Keratinocyte (primary cell): ENCODE results near the gene ZNF516.

ENCODE experiments used
- EZH2 ChIP-seq: IDR thresholded peaks from one replicate; pipeline ENCODE4 v1.6.1; 2012; ENCODE audit warnings: inconsistent platforms, mild to moderate bottlenecking, low read length, moderate library complexity
- TF ChIP-seq, protein P1 (sequence below), 3 experiments: IDR thresholded peaks in 1 of 3; conservative IDR thresholded peaks in 1 of 3; optimal IDR thresholded peaks in 1 of 3; 2 replicates in 2 of 3; 3 replicates in 1 of 3; pipeline versions ENCODE3 to v1.5.1; 2011; ENCODE audit warnings: low read length in 3 of 3, mild to moderate bottlenecking in 3 of 3, moderate library complexity in 2 of 3, control low read depth in 1 of 3, inconsistent platforms in 1 of 3; ENCODE audit not compliant: insufficient read depth in 2 of 3; ENCODE audit errors: extremely low read depth in 1 of 3

DNA sequence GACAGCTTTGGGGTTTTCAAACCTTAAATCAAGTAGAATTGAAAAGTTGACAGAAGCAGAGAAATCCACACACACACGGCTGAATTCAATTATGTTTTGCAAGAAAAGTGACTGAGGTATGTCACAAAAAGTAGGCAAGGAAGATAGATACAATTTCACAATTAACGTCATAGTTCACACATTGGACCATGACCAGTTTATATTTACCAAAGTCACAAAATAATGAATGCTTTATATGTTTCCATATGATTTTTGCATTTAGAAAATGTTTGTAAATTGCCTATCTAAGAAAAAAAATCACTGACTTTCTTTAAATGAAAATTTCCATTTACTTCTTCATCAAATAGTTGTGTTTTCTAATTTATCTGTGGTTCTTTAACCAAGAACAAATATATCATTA, 29.4 kb upstream of the ZNF516 start:
- TF ChIP-seq, protein P1, sequence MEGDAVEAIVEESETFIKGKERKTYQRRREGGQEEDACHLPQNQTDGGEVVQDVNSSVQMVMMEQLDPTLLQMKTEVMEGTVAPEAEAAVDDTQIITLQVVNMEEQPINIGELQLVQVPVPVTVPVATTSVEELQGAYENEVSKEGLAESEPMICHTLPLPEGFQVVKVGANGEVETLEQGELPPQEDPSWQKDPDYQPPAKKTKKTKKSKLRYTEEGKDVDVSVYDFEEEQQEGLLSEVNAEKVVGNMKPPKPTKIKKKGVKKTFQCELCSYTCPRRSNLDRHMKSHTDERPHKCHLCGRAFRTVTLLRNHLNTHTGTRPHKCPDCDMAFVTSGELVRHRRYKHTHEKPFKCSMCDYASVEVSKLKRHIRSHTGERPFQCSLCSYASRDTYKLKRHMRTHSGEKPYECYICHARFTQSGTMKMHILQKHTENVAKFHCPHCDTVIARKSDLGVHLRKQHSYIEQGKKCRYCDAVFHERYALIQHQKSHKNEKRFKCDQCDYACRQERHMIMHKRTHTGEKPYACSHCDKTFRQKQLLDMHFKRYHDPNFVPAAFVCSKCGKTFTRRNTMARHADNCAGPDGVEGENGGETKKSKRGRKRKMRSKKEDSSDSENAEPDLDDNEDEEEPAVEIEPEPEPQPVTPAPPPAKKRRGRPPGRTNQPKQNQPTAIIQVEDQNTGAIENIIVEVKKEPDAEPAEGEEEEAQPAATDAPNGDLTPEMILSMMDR (optimal IDR thresholded peaks at IDR 0.05 in 1 of 3, IDR thresholded peaks at IDR 0.05 in 1 of 3, conservative IDR thresholded peaks at IDR 0.05 in 1 of 3; ENCODE audit: extremely low read depth in 1 of 3, insufficient read depth in 2 of 3, low read length in 3 of 3): no peak
- no peak for TF ChIP-seq EZH2
